K562 (cell line): ENCODE measurements around the gene SF3A2. TPM values are rescaled to one million over a fixed set of nuclear protein-coding genes. Genes with fewer than 3 reads are reported as not detected.

Experiments
- KDM1A ChIP-seq, 2 experiments: fragments of 450-650 bp; IDR thresholded peaks; 2 replicates each; pipeline ENCODE4 v1.6.1; 2016; ENCODE audit warnings: mild to moderate bottlenecking in 2 of 2
- PHTF2 ChIP-seq: fragments of 250-450 bp; sonication (Bioruptor Pico); IDR thresholded peaks from 2 replicates; pipeline ENCODE4 v1.5.0; 2021; ENCODE audit warnings: mild to moderate bottlenecking
- RUNX1 ChIP-seq: sonication (generic); IDR thresholded peaks from 2 replicates; pipeline ENCODE4 v1.6.1; 2016; ENCODE audit warnings: antibody characterized with exemption, low read depth
- ZNF124 ChIP-seq: sonication (generic); formaldehyde crosslinking; IDR thresholded peaks from 2 replicates; pipeline ENCODE4 v1.8.1; 2022; ENCODE audit warnings: missing genetic modification reagents
- polyA plus RNA-seq, 8 experiments: library from polyadenylated mRNA; depleted of rRNA in 4 of 8; stranded (reverse) in 5 of 8; unstranded in 3 of 8; fragments of >200 nt; fragmentation: Nextera tagmentation in 2 of 8; fragmentation: Illumina TruSeq in 1 of 8; extraction: Ambion mirVana in 2 of 8; extraction: Trizol in 1 of 8; gene quantifications; 2 replicates each; pipeline versions ENCODE4 v1.2.1 to v1.2.3, GENCODE V29; 2011 to 2014; ENCODE audit warnings: inconsistent platforms in 1 of 8, missing spikeins in 1 of 8
- total RNA-seq, 7 experiments: library from RNA; depleted of rRNA in 6 of 7; stranded (reverse); fragments of >200 nt in 6 of 7; fragmentation: Illumina TruSeq in 2 of 7; extraction: Trizol in 2 of 7; gene quantifications; 2 replicates each; pipeline versions ENCODE4 v1.2.1 to v1.2.3, GENCODE V29; 2011 to 2021; ENCODE audit warnings: low replicate concordance in 1 of 7
- TF ChIP-seq, protein P1 (sequence below), 2 experiments: fragments of 450-650 bp in 1 of 2; sonication (generic) in 1 of 2; formaldehyde crosslinking in 1 of 2; IDR thresholded peaks; 2 replicates each; pipeline versions ENCODE4 v1.7.1 to v1.9.0; 2016 to 2022; ENCODE audit warnings: inconsistent platforms in 1 of 2, mild to moderate bottlenecking in 1 of 2, missing genetic modification reagents in 1 of 2
- TF ChIP-seq, protein P2 (sequence below): fragments of 250-450 bp; sonication (Bioruptor Pico); IDR thresholded peaks from 2 replicates; pipeline ENCODE4 v1.5.0; 2020; ENCODE audit warnings: mild to moderate bottlenecking, borderline replicate concordance
- TF ChIP-seq, protein P3 (sequence below): fragments of 250-450 bp; sonication (Bioruptor Pico); IDR thresholded peaks from 2 replicates; pipeline ENCODE4 v1.5.0; 2021

The SF3A2 gene
- total and polyA plus RNA-seq, 9 of the 15 experiments (the other 6 are each of a cell fraction or from before 2014, with no cell fraction given): 0.17 to 194 (median 22.8) TPM

DNA sequence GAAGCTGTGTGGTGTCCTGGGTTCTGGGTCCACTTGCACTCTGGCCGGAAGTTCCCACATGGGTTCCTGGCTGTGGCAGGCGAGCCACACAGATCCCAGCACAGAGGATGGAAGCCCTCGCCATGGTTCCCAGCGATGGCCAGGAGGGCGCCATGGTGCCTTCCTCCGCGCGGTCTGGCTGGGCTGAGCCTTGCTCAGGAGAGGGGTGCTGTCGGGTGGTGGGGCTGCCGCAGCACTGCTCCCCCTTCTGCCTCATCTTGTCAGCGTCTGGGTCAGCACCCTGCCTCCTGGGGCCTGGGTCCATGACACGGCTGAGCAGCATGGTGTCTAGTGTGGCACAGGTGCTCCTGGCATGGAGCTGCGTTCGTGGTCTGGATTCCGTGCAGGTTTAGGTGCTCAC lies 39.4 kb upstream of the SF3A2 start (continued):
- TF ChIP-seq, protein P1, sequence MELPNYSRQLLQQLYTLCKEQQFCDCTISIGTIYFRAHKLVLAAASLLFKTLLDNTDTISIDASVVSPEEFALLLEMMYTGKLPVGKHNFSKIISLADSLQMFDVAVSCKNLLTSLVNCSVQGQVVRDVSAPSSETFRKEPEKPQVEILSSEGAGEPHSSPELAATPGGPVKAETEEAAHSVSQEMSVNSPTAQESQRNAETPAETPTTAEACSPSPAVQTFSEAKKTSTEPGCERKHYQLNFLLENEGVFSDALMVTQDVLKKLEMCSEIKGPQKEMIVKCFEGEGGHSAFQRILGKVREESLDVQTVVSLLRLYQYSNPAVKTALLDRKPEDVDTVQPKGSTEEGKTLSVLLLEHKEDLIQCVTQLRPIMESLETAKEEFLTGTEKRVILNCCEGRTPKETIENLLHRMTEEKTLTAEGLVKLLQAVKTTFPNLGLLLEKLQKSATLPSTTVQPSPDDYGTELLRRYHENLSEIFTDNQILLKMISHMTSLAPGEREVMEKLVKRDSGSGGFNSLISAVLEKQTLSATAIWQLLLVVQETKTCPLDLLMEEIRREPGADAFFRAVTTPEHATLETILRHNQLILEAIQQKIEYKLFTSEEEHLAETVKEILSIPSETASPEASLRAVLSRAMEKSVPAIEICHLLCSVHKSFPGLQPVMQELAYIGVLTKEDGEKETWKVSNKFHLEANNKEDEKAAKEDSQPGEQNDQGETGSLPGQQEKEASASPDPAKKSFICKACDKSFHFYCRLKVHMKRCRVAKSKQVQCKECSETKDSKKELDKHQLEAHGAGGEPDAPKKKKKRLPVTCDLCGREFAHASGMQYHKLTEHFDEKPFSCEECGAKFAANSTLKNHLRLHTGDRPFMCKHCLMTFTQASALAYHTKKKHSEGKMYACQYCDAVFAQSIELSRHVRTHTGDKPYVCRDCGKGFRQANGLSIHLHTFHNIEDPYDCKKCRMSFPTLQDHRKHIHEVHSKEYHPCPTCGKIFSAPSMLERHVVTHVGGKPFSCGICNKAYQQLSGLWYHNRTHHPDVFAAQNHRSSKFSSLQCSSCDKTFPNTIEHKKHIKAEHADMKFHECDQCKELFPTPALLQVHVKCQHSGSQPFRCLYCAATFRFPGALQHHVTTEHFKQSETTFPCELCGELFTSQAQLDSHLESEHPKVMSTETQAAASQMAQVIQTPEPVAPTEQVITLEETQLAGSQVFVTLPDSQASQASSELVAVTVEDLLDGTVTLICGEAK (IDR thresholded peaks at IDR 0.05): no peak
- TF ChIP-seq, protein P1 (CRISPR knock-in tag; IDR thresholded peaks at IDR 0.05): no peak
- no peak for TF ChIP-seq PHTF2 (CRISPR knock-in tag)
- no peak for TF ChIP-seq RUNX1
- TF ChIP-seq ZNF124 (CRISPR knock-in tag): no peak
- TF ChIP-seq KDM1A (IDR thresholded peaks at IDR 0.05): no peak
- TF ChIP-seq, protein P2, sequence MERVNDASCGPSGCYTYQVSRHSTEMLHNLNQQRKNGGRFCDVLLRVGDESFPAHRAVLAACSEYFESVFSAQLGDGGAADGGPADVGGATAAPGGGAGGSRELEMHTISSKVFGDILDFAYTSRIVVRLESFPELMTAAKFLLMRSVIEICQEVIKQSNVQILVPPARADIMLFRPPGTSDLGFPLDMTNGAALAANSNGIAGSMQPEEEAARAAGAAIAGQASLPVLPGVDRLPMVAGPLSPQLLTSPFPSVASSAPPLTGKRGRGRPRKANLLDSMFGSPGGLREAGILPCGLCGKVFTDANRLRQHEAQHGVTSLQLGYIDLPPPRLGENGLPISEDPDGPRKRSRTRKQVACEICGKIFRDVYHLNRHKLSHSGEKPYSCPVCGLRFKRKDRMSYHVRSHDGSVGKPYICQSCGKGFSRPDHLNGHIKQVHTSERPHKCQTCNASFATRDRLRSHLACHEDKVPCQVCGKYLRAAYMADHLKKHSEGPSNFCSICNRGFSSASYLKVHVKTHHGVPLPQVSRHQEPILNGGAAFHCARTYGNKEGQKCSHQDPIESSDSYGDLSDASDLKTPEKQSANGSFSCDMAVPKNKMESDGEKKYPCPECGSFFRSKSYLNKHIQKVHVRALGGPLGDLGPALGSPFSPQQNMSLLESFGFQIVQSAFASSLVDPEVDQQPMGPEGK (CRISPR knock-in tag): no peak
- TF ChIP-seq, protein P3, sequence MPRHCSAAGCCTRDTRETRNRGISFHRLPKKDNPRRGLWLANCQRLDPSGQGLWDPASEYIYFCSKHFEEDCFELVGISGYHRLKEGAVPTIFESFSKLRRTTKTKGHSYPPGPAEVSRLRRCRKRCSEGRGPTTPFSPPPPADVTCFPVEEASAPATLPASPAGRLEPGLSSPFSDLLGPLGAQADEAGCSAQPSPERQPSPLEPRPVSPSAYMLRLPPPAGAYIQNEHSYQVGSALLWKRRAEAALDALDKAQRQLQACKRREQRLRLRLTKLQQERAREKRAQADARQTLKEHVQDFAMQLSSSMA: no peak
